Peyer's patch (tissue), 4 donors: ENCODE measurements around the gene LRRC3B.

ENCODE experiments used
- POLR2A ChIP-seq, 2 donors: fragments of 450-650 bp; IDR thresholded peaks; one replicate each; pipeline ENCODE4 v1.5.1; 2017; ENCODE audit warnings: antibody characterized with exemption in 2 of 2, mild to moderate bottlenecking in 2 of 2, moderate library complexity in 2 of 2
- TF ChIP-seq, protein P1 (sequence below), 6 experiments: fragments of 450-650 bp in 4 of 6; fragments of 200-600 bp in 2 of 6; sonication (generic) in 1 of 6; IDR thresholded peaks; one replicate each; pipeline ENCODE4 v1.5.1; 2017 to 2019; ENCODE audit warnings: antibody characterized with exemption in 6 of 6, mild to moderate bottlenecking in 3 of 6, moderate library complexity in 1 of 6

DNA sequence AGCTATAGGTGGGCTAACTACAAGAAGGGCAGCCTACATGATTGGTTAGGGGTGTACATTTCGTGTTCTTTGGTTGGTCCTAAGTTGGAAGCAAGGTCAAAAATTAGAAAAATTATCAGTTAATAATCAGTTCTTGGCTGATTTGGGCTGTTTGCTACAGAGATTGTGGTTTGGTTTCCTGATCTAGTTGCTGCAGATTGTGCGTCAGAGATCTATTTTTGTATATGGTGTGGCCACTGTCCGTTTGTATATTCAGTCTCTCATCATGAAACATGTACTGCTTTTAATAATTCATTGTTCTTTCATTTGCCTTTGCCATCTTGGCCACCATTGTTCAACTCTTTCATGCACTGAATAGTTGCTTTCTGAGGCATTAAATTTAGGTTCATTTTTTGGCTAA lies 80.9 kb downstream of the LRRC3B start:
- TF ChIP-seq, protein P1, sequence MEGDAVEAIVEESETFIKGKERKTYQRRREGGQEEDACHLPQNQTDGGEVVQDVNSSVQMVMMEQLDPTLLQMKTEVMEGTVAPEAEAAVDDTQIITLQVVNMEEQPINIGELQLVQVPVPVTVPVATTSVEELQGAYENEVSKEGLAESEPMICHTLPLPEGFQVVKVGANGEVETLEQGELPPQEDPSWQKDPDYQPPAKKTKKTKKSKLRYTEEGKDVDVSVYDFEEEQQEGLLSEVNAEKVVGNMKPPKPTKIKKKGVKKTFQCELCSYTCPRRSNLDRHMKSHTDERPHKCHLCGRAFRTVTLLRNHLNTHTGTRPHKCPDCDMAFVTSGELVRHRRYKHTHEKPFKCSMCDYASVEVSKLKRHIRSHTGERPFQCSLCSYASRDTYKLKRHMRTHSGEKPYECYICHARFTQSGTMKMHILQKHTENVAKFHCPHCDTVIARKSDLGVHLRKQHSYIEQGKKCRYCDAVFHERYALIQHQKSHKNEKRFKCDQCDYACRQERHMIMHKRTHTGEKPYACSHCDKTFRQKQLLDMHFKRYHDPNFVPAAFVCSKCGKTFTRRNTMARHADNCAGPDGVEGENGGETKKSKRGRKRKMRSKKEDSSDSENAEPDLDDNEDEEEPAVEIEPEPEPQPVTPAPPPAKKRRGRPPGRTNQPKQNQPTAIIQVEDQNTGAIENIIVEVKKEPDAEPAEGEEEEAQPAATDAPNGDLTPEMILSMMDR (IDR thresholded peaks at IDR 0.05): no peak
- TF ChIP-seq POLR2A (IDR thresholded peaks at IDR 0.05): no peak
